ENCODE measurements around the gene SLC25A22.

GRCh38 chr11:808427-809286 lies 10.6 kb upstream of the SLC25A22 start:
- peak in 1 of 3 donors; percentile 5 for TF ChIP-seq CTCF (IDR thresholded peaks at IDR 0.05)
- no peak for TF ChIP-seq POLR2A (IDR thresholded peaks at IDR 0.05)
- TF ChIP-seq POLR2AphosphoS5 (IDR thresholded peaks at IDR 0.05): no peak

Measured in breast epithelium (tissue), 3 donors.